Psoas muscle (tissue), 8 donors: ENCODE results near the gene ID1. TPM values are rescaled to one million over a fixed set of nuclear protein-coding genes. Genes with fewer than 3 reads are reported as not detected.
A peak's percentile ranks its signal among the peaks of the same experiment; 100 is the strongest.

Source experiments
- ATAC-seq, 4 donors: fragments of 200-7000 bp; cut with Tn5 transposase; one replicate each; pipeline ENCODE4 v1.9.1; 2020; ENCODE audit warnings: moderate library complexity in 3 of 4, mild to moderate bottlenecking in 2 of 4
- DNase-seq, 2 donors: peaks; one replicate each; pipeline ENCODE4 v3.0.0-alpha.2; 2020
- H3K27ac ChIP-seq: fragments of 200-600 bp; one replicate; pipeline ENCODE4 v1.8.0; 2022
- H3K27me3 ChIP-seq, 3 donors: fragments of 200-600 bp in 1 of 3; one replicate each; pipeline versions ENCODE4 v1.6.1 to v1.8.0; 2013 to 2022; ENCODE audit warnings: low read length in 2 of 3, mild to moderate bottlenecking in 2 of 3, moderate library complexity in 1 of 3; ENCODE audit not compliant: insufficient read depth in 3 of 3
- H3K36me3 ChIP-seq, 2 donors: fragments of 200-600 bp in 1 of 2; one replicate each; pipeline versions ENCODE4 v1.6.1 to v1.8.0; 2013 to 2022; ENCODE audit warnings: low read depth in 1 of 2, mild to moderate bottlenecking in 1 of 2, moderate library complexity in 1 of 2; ENCODE audit not compliant: insufficient read depth in 1 of 2
- H3K4me1 ChIP-seq: fragments of 200-600 bp; one replicate; pipeline ENCODE4 v1.8.0; 2022
- H3K4me3 ChIP-seq: fragments of 200-600 bp; one replicate; pipeline ENCODE4 v1.8.0; 2022; ENCODE audit warnings: mild to moderate bottlenecking
- H3K9me3 ChIP-seq: fragments of 200-600 bp; one replicate; pipeline ENCODE4 v1.8.0; 2022
- WGBS, 3 donors: extraction: QIAGEN DNeasy Blood & Tissue Kit; methylation state at CpG; one replicate each; pipeline versions ENCODE4 v1.1.6 to v1.1.7; 2013; 5-methylcytosine and 5-hydroxymethylcytosine counted together
- intact Hi-C, 2 donors: fragments of 100-400 bp; cut with DNase I; formaldehyde crosslinking; loops; one replicate each; pipeline versions ENCODE4 v1.11.0 to v1.14.2; 2022
- long read RNA-seq, 2 donors: library from polyadenylated mRNA; unstranded; transcript quantifications; one replicate each; pipeline ENCODE4 v2.0.0, GENCODE V29; 2021
- polyA plus RNA-seq, 3 donors: library from polyadenylated mRNA; stranded (reverse); fragments of 200-250 nt; gene quantifications; one replicate each; pipeline ENCODE4 v1.2.3, GENCODE V29; 2013
- total RNA-seq, 4 donors: library from RNA; stranded (reverse); fragmentation: NEBNext Ultra II Directional in 2 of 4; extraction: Animal tissue kit (Norgen Biotek cat#: 25700) in 2 of 4; gene quantifications; one replicate each; pipeline versions ENCODE4 v1.2.1 to v1.2.4, GENCODE V29; 2021 to 2023
- TF ChIP-seq, protein P1 (sequence below): fragments of 200-600 bp; IDR thresholded peaks from one replicate; pipeline ENCODE4 v1.8.0; 2022; ENCODE audit warnings: antibody characterized with exemption
- donor health status: healthy with polysubstance abuse.
- donor health status: DM: no; HTN: no; CAD: no; lungs with moderate emphysema.
- donor health status: Bipolar disorder and iron deficiency.
- donor health status: healthy.
- donor health status: DM: yes; HTN: yes; CAD: no.
- donor health status: DM: no; HTN: no; CAD: no.
- donor health status: DM: no; HTN: no; CAD: no.
- donor health status: DM: yes; HTN: yes; CAD: no.

The ID1 gene, protein sequence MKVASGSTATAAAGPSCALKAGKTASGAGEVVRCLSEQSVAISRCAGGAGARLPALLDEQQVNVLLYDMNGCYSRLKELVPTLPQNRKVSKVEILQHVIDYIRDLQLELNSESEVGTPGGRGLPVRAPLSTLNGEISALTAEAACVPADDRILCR
- total RNA-seq (100 to 1,000 TPM in 2 of 4 donors, 10 to 100 TPM in 2; 25.1 to 129 (median 102) TPM), polyA plus RNA-seq (100 to 1,000 TPM in 1 of 3 donors, 10 to 100 TPM in 2; 45.1 to 574 (median 45.2) TPM)
- long read RNA-seq, donor 1, transcript ID1-202 (2 exons, 994 nt), result major isoform, 23 of 26 reads
- long read RNA-seq, donor 1, partial matches to known transcripts, result 0 of 26 reads
- long read RNA-seq, donor 1, other reads (novel, unspliced or antisense), result 0 of 26 reads
- long read RNA-seq, donor 2, partial matches to known transcripts, result 0 of 4 reads
- long read RNA-seq, donor 2, other reads (novel, unspliced or antisense), result 0 of 4 reads

DNA sequence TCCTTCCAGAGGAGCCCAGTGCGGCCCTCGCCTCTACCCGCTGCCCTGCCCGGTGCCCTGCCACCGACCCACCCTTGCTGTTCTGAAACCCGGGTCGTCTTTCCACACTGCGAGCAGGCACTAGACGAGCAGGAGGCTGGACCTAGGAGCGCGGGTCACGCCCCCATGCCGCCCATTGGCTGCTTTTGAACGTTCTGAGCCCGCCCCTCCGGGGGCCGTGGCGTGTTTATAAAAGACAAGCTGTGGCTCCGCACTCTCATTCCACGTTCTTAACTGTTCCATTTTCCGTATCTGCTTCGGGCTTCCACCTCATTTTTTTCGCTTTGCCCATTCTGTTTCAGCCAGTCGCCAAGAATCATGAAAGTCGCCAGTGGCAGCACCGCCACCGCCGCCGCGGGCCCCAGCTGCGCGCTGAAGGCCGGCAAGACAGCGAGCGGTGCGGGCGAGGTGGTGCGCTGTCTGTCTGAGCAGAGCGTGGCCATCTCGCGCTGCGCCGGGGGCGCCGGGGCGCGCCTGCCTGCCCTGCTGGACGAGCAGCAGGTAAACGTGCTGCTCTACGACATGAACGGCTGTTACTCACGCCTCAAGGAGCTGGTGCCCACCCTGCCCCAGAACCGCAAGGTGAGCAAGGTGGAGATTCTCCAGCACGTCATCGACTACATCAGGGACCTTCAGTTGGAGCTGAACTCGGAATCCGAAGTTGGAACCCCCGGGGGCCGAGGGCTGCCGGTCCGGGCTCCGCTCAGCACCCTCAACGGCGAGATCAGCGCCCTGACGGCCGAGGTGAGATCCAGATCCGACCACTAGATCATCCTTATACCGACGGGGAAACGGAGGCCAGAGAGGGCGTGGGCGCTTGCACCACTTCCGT is at the start of gene ID1:
Gene ID1 (plus strand): TSS at position 259 of the 871 bp plus-strand sequence. CDS start 99 bp downstream, at position 358.
- DNase-seq, result peak; percentile 95 to 96
- no peaks in the 10 kb centered on the region for H3K36me3 ChIP-seq
- peaks cover 0 to 3% (median 2%) of the 10 kb centered on the region in 3 donors for H3K27me3 ChIP-seq
- no peaks in the 10 kb centered on the region for H3K9me3 ChIP-seq
- H3K4me1 ChIP-seq, result peaks cover 26% of the 10 kb centered on the region
- TF ChIP-seq, protein P1, sequence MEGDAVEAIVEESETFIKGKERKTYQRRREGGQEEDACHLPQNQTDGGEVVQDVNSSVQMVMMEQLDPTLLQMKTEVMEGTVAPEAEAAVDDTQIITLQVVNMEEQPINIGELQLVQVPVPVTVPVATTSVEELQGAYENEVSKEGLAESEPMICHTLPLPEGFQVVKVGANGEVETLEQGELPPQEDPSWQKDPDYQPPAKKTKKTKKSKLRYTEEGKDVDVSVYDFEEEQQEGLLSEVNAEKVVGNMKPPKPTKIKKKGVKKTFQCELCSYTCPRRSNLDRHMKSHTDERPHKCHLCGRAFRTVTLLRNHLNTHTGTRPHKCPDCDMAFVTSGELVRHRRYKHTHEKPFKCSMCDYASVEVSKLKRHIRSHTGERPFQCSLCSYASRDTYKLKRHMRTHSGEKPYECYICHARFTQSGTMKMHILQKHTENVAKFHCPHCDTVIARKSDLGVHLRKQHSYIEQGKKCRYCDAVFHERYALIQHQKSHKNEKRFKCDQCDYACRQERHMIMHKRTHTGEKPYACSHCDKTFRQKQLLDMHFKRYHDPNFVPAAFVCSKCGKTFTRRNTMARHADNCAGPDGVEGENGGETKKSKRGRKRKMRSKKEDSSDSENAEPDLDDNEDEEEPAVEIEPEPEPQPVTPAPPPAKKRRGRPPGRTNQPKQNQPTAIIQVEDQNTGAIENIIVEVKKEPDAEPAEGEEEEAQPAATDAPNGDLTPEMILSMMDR, result no peak
- WGBS, 3 donors, result 0 to 1% (median 1%) methylated on average over 74 of the region's 74 CpGs
- peak within 1 kb of the TSS; percentile 85 for H3K27ac ChIP-seq
- intact Hi-C loops, result no loop called here
- ATAC-seq, result peak; percentile 85 to 95 (median 91)
- peak within 1 kb of the TSS; percentile 80 for H3K4me3 ChIP-seq

DNA sequence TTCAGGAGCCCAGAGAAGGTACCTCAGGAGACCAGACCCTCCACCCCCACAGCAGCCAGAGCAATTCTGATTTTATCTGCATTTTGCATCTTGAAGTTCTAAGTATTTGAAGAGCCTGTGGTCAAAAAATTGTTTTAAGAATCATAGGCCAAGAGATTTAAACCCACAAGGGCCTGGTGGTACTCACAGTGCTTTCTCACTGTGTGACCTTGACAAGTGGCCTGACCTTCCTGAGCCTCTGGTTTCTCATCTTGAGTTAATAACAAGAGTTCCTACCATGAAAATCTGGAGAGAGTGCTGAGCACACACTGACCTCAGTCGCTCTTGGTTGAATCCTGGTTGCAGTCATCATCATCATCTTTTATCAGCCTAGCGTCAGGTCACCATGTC is 45.4 kb upstream of the ID1 start:
- Histone ChIP-seq H3K4me3 (no peak overlapping the region), H3K27ac (peak overlapping the region; percentile 83), H3K4me1 (peaks cover 32% of the 10 kb centered on the region), H3K9me3 (no peaks in the 10 kb centered on the region), H3K27me3 (no peaks in the 10 kb centered on the region), H3K36me3 (peaks cover 3 to 69% of the 10 kb centered on the region in 2 donors)
- TF ChIP-seq, protein P1, result no peak
- intact Hi-C loops, result loop anchor here in 1 of 2 donors (10.0 kb wide), 1 partner anchor 165 kb away; the partner anchor contains the start of gene BCL2L1
- ATAC-seq, result no peak
- no peak for DNase-seq
- WGBS, 3 donors, result 76 to 97% (median 91%) methylated on average over 2 of the region's 2 CpGs

DNA sequence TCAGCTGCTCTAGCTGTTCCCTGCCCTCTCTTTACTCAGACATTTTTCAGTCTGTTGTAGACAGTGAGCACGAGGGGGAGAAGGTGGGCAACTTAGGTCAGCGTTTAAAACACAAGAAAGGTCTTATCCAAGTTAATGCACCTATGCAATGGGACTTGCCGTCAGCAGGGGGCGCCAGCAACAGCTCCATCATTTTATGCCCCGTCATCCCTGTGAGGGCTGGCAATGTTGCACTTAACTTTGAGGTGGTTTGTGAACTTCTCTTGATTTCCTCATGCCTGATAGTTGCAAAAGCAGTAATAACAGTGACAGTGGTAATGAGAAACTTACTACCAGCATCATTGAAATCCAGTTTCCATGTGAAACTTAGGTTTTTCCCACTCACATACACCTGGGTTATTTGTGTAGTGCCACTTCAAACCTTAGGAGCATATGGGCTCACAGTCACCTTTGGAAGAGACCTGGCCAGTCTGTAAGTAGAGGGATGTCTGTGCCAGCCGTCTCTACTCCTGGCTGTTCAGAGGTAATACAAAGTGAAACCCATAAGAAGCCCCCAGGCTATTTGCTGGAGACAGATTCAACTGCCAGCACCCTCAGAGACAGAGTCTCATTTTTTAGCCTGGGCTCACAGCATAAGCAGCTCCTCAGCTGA is 44.9 kb upstream of the ID1 start:
- intact Hi-C loops, result loop anchor here in 1 of 2 donors (10.0 kb wide), 1 partner anchor 165 kb away; the partner anchor contains the start of gene BCL2L1

More for the DNA sequence above, 44.9 kb upstream of the ID1 start:
- DNase-seq (peak; percentile 81 to 85), ATAC-seq (peak; percentile 39 to 68 (median 60))
- H3K9me3 ChIP-seq, result no peaks in the 10 kb centered on the region
- TF ChIP-seq, protein P1, result peak; percentile 80
- H3K36me3 ChIP-seq, result peaks cover 3 to 69% of the 10 kb centered on the region in 2 donors
- peaks cover 32% of the 10 kb centered on the region for H3K4me1 ChIP-seq
- H3K27ac ChIP-seq, result peak overlapping the region; percentile 83
- no peak overlapping the region for H3K4me3 ChIP-seq
- H3K27me3 ChIP-seq, result no peaks in the 10 kb centered on the region
- 21 to 28% (median 23%) methylated on average over 6 of the region's 6 CpGs for WGBS, 3 donors
